ENCODE data around the gene KRTAP5-11. TPM values are rescaled to one million over a fixed set of nuclear protein-coding genes. Genes with fewer than 3 reads are reported as not detected.
"Not testable (repeated sequence)": the region's sequence is repeated elsewhere in the genome, so short reads cannot be mapped to it uniquely, and the experiment has no call there.

Gene KRTAP5-11
- total RNA-seq, 1 experiment from 2014 or later = not detected

DNA sequence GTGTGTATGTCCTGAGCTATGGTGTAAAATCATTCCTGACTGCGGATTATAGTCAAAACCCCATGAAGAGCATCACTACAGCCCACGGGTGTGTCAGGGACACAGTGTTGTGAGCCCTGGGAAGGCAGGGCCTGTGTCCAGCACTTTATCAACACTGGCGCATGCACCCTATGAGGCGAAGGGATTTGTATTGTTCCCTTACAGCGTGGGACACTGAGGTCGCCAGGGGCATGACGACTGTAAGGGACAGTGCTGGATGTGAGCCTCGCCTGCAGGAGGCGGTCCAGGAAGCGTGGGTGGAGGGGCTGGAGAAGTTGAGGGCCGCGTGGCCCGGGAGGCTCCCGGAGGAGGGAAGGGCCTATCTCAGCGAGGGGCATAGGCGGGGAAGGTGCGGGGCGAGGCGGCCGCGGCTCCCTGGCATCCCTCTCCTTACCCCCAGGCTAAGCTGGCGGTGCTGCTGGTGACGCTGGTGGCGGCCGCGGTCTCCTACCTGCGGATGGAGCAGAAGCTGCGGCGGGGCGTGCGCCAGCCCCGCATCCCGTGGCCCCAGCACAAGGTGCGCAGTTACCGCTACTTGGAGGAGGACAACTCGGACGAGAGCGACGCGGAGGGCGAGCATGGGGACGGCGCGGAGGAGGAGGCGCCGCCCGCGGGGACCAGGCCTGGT lies 24.3 kb upstream of the KRTAP5-11 start:
- H3K9me3 ChIP-seq (ENCODE audit: low read depth, low read length, poor library complexity, severe bottlenecking); H3K27ac ChIP-seq (ENCODE audit: low read depth, low read length, poor library complexity, severe bottlenecking); H3K4me3 ChIP-seq (ENCODE audit: low read depth, low read length, poor library complexity, severe bottlenecking); BruUV-seq (replicated peaks); DNase-seq (ENCODE audit: low spot score); POLR2A ChIA-PET (ENCODE audit: low non-redundant PET); H3K4me1 ChIP-seq (ENCODE audit: insufficient read depth, low read length, poor library complexity, severe bottlenecking); H3K36me3 ChIP-seq (ENCODE audit: insufficient read depth, low read length, poor library complexity, severe bottlenecking); intact Hi-C loops (cut with micrococcal nuclease; ENCODE audit: unreplicated experiment): not testable (repeated sequence)
- peak; percentile 43 for TF ChIP-seq EZH2 (IDR thresholded peaks at IDR 0.05; ENCODE audit: borderline replicate concordance, low read depth, low read length, poor library complexity, severe bottlenecking)
- CTCF ChIA-PET = interaction anchor here (0.6 kb wide), 1 partner anchor 50 kb away, joined by 3 read pairs; no protein-coding TSS in a partner anchor
- H3K27me3 ChIP-seq (replicated peaks; ENCODE audit: insufficient read depth, low read depth, low read length, poor library complexity) = peaks cover 12% of the 10 kb centered on the region

GRCh38 chr11:71604798-71605488 lies 22.3 kb upstream of the KRTAP5-11 start:
- BruUV-seq (replicated peaks); H3K36me3 ChIP-seq (ENCODE audit: insufficient read depth, low read length, poor library complexity, severe bottlenecking); DNase-seq (ENCODE audit: low spot score); H3K27ac ChIP-seq (ENCODE audit: low read depth, low read length, poor library complexity, severe bottlenecking); POLR2A ChIA-PET (ENCODE audit: low non-redundant PET); CTCF ChIA-PET; intact Hi-C loops (cut with micrococcal nuclease; ENCODE audit: unreplicated experiment); H3K4me3 ChIP-seq (ENCODE audit: low read depth, low read length, poor library complexity, severe bottlenecking); H3K9me3 ChIP-seq (ENCODE audit: low read depth, low read length, poor library complexity, severe bottlenecking); H3K4me1 ChIP-seq (ENCODE audit: insufficient read depth, low read length, poor library complexity, severe bottlenecking): not testable (repeated sequence)
- TF ChIP-seq, protein P1, sequence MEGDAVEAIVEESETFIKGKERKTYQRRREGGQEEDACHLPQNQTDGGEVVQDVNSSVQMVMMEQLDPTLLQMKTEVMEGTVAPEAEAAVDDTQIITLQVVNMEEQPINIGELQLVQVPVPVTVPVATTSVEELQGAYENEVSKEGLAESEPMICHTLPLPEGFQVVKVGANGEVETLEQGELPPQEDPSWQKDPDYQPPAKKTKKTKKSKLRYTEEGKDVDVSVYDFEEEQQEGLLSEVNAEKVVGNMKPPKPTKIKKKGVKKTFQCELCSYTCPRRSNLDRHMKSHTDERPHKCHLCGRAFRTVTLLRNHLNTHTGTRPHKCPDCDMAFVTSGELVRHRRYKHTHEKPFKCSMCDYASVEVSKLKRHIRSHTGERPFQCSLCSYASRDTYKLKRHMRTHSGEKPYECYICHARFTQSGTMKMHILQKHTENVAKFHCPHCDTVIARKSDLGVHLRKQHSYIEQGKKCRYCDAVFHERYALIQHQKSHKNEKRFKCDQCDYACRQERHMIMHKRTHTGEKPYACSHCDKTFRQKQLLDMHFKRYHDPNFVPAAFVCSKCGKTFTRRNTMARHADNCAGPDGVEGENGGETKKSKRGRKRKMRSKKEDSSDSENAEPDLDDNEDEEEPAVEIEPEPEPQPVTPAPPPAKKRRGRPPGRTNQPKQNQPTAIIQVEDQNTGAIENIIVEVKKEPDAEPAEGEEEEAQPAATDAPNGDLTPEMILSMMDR (conservative IDR thresholded peaks at IDR 0.05; ENCODE audit: low read depth, low read length) = peak; percentile 51
- H3K27me3 ChIP-seq (replicated peaks; ENCODE audit: insufficient read depth, low read depth, low read length, poor library complexity) = peaks cover 12% of the 10 kb centered on the region

DNA sequence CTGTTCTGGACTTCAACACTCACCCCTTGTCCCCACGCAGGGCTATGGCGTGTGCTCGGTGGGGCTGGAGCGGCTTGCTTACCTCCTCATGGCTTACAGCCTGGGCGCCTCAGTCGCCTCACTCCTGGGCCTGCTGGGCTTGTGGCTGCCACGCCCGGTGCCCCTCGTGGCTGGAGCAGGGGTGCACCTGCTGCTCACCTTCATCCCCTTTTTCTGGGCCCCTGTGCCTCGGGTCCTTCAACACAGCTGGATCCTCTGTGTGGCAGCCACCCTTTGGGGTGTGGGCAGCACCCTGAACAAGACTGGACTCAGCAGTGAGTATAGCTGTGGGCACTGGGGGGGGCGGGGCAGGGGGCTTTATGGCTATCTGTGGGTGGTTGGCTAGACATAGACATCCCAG lies 20.5 kb upstream of the KRTAP5-11 start:
- CTCF ChIA-PET; DNase-seq (ENCODE audit: low spot score); H3K27ac ChIP-seq (ENCODE audit: low read depth, low read length, poor library complexity, severe bottlenecking); H3K4me3 ChIP-seq (ENCODE audit: low read depth, low read length, poor library complexity, severe bottlenecking); POLR2A ChIA-PET (ENCODE audit: low non-redundant PET); H3K9me3 ChIP-seq (ENCODE audit: low read depth, low read length, poor library complexity, severe bottlenecking); H3K36me3 ChIP-seq (ENCODE audit: insufficient read depth, low read length, poor library complexity, severe bottlenecking); H3K4me1 ChIP-seq (ENCODE audit: insufficient read depth, low read length, poor library complexity, severe bottlenecking); BruUV-seq (replicated peaks); intact Hi-C loops (cut with micrococcal nuclease; ENCODE audit: unreplicated experiment): not testable (repeated sequence)
- peaks cover 12% of the 10 kb centered on the region for H3K27me3 ChIP-seq (replicated peaks; ENCODE audit: insufficient read depth, low read depth, low read length, poor library complexity)

DNA sequence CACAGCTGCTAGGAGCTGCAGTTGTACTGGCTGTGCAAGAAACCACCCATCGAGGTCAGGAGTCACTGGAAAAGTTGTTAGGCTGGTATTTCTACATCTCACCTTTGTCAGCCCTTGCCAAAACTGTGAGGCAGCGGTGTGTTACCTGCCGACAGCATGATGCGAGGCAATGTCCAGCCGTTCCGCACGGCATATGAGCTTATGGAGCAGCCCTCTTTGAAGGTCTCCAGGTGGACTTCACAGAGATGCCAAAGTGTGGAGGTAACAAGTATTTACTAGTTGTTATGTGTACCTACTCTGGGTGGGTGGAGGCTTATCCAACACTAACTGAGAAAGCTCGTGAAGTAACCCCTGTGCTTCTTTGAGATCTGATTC lies 6.9 kb upstream of the KRTAP5-11 start:
- intact Hi-C loops (cut with micrococcal nuclease; ENCODE audit: unreplicated experiment); BruUV-seq (replicated peaks); H3K27me3 ChIP-seq (replicated peaks; ENCODE audit: insufficient read depth, low read depth, low read length, poor library complexity); H3K4me1 ChIP-seq (ENCODE audit: insufficient read depth, low read length, poor library complexity, severe bottlenecking); H3K36me3 ChIP-seq (ENCODE audit: insufficient read depth, low read length, poor library complexity, severe bottlenecking); H3K4me3 ChIP-seq (ENCODE audit: low read depth, low read length, poor library complexity, severe bottlenecking); H3K27ac ChIP-seq (ENCODE audit: low read depth, low read length, poor library complexity, severe bottlenecking); DNase-seq (ENCODE audit: low spot score); H3K9me3 ChIP-seq (ENCODE audit: low read depth, low read length, poor library complexity, severe bottlenecking): not testable (repeated sequence)
- ChIA-PET CTCF (interaction anchor here (1.0 kb wide), 1 partner anchor 10 kb away, joined by 3 read pairs; no protein-coding TSS in a partner anchor), POLR2A (ENCODE audit: low non-redundant PET) (interaction anchor here (0.5 kb wide), 1 partner anchor 137 kb away, joined by 5 read pairs; the partner anchor contains the start of gene NADSYN1)

- H3K9me3 ChIP-seq (ENCODE audit: low read depth, low read length, poor library complexity, severe bottlenecking); DNase-seq (ENCODE audit: low spot score); H3K4me1 ChIP-seq (ENCODE audit: insufficient read depth, low read length, poor library complexity, severe bottlenecking); H3K27ac ChIP-seq (ENCODE audit: low read depth, low read length, poor library complexity, severe bottlenecking); BruUV-seq (replicated peaks); H3K36me3 ChIP-seq (ENCODE audit: insufficient read depth, low read length, poor library complexity, severe bottlenecking); H3K4me3 ChIP-seq (ENCODE audit: low read depth, low read length, poor library complexity, severe bottlenecking); H3K27me3 ChIP-seq (replicated peaks; ENCODE audit: insufficient read depth, low read depth, low read length, poor library complexity); intact Hi-C loops (cut with micrococcal nuclease; ENCODE audit: unreplicated experiment): not testable (repeated sequence)
- ChIA-PET CTCF (interaction anchor here (1.0 kb wide), 1 partner anchor 9 kb away, joined by 3 read pairs; no protein-coding TSS in a partner anchor), POLR2A (ENCODE audit: low non-redundant PET) (interaction anchor here (0.5 kb wide), 1 partner anchor 136 kb away, joined by 5 read pairs; the partner anchor contains the start of gene NADSYN1)
Measured at GRCh38 chr11:71588822-71589545, 6.3 kb upstream of the KRTAP5-11 start.

GRCh38 chr11:71588314-71588713 lies 5.6 kb upstream of the KRTAP5-11 start:
- intact Hi-C loops (cut with micrococcal nuclease; ENCODE audit: unreplicated experiment); BruUV-seq (replicated peaks); DNase-seq (ENCODE audit: low spot score); H3K27me3 ChIP-seq (replicated peaks; ENCODE audit: insufficient read depth, low read depth, low read length, poor library complexity); H3K9me3 ChIP-seq (ENCODE audit: low read depth, low read length, poor library complexity, severe bottlenecking); H3K27ac ChIP-seq (ENCODE audit: low read depth, low read length, poor library complexity, severe bottlenecking); POLR2A ChIA-PET (ENCODE audit: low non-redundant PET); CTCF ChIA-PET; H3K4me1 ChIP-seq (ENCODE audit: insufficient read depth, low read length, poor library complexity, severe bottlenecking); H3K4me3 ChIP-seq (ENCODE audit: low read depth, low read length, poor library complexity, severe bottlenecking); H3K36me3 ChIP-seq (ENCODE audit: insufficient read depth, low read length, poor library complexity, severe bottlenecking): not testable (repeated sequence)
